HG03439 (cell line): ENCODE data around the gene FMOD.

Source experiments
- ATAC-seq: cut with Tn5 transposase; IDR thresholded peaks from one replicate; pipeline ENCODE4 v1.9.1; 2021; ENCODE audit warnings: mild to moderate bottlenecking, moderate library complexity; ENCODE audit not compliant: unreplicated experiment

The FMOD gene

DNA sequence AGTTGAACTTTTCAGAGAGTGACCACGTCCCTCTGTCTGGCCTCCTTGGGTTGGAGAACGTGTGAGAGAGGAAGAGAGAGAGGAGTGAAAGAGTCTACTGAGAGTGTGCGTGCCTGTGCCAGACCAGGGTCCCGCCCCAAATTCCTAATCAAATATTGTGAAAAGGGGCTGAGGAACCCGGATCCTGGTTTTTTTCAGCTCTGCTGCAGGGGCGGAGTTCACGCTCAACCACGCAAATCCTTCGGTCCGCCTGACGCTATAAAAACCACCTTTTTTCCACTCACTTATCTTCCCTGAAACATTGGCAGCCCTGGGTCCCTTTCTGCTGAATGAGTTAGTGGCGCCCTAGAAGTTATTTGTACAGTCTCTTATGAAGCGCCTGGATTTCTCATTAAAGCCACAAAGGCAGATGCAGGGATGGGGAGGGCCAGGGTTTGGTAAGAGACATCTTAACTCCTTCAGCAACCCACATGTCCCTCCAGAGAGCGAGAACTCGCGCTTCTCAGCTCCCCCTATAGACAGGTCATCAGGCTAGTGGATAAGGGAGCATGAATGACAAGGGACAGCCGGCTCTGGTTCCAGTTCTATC, at the start of gene FMOD:
Gene FMOD, minus strand, starts transcription at position 86 of the 589 bp plus-strand sequence. CDS start 2,852 bp downstream, outside the sequence.
- no peak for ATAC-seq

DNA sequence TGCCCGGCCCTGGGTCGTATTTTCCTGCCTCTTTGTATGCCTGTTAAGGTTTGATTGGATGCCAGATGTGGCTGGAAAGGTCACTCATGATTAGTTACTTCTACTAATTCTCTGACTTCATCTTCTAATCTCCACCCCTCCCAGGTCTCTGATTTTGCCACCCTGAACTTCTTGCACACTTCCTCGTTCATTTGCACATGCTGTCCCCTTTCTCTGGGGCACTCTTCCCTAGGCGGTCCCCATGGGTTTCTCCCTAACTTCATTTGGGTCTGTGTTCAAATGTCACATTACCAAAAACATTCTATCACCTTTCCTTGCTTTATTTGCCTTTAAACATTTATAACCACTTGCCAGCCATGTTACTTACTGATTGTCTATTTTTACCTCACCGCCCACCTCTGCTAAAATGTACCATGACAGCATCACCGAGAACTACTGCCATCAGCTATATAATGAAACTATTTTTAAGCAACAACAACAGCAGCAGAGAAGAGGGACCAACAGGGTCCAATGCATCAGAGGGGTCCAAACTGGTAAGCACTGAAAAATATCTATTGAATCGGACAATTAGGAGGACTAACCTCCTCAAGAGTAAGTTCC, 45.8 kb upstream of the FMOD start:
- no peak for ATAC-seq

DNA sequence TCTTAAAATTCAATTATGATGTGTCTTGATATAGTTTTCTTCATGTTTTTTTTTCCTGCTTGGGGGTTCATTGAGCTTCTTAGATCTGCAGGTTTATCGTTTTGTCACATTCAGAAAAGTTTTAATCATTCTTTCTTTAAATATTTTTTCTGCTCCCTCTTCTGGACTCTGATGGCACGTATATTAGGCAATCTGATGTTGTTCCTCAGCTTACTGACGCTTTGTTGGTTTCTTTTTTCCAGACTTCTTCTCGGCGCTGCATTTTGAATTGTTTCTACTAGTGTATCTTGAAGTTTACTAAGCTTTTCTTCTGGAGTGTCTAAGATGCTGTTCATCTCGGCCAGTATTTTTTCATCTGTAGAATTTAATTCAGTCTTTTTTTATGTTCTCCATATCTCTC, 44.8 kb upstream of the FMOD start:
- no peak for ATAC-seq

DNA sequence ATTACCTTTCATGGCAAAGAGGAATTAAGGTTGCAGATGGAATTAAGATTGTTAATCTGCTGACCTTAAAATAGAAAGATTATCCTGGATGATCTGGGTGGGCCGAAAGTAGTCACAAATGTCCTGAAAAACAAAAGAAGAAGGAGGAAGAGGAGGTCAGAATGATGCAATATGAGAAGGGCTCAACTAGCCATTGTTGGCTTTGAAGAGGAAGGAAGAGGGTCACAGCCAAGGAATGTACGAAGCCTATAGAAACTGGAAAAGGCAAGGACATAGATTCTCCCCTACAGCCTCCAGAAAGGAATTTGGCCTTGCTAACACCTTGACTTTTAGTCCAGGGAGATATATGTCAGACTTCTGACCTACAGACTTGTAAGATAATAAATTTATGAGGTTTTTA, 39.4 kb upstream of the FMOD start:
- no peak for ATAC-seq

- ATAC-seq, result no peak
These were observed 37.8 kb upstream of the FMOD start for GRCh38 chr1:203388683-203389082.

DNA sequence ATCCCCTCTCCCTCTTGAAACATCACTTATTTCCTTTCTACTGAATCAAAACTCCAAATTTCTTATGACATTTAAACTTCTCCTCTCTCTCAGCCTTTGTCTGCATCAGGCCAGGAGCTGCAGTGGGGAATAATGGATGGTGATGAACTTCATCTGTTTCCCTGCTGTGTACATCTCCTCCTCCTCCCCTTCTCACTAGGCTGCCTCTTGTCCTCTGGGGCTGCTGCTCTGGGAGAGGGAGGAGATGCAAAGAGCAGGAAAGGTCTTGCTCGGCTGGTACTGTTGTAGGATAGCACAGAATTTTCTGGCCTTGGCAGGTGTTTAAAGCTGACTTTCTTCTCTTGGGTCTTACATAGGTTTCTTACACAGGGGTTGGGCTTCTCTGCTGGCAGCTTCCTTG, 31.1 kb upstream of the FMOD start:
- ATAC-seq, result no peak

DNA sequence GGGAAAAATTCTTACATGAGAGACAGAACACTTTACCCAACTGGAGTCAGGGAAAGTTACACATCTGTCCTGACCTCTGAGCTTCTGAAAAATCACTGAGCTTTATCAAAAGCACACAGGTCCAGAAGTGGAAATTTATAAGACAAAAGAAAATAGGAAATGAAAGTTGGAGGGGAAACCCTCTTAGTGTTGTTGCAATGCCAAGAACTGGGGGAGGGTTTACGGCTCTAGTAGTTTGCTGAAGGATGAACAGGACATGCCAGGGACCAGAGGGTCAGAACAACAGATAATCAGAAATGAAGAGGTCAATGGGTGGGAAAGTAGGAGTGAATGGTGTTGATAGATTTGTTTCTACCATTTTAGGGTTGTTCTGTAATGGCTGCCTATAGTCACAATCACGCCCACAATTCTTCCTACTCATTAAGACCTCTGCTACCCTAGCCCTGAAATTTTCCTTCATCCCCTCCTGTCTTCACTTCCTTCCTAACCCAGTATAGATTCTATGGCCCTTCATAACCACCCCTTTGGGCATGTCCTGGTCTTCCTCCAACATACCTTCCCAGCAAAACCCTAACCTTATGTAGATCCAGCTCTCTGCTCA, 30.3 kb upstream of the FMOD start:
- ATAC-seq, result no peak

GRCh38 chr1:203380420-203381150, 29.7 kb upstream of the FMOD start:
- peak; percentile 53 for ATAC-seq

DNA sequence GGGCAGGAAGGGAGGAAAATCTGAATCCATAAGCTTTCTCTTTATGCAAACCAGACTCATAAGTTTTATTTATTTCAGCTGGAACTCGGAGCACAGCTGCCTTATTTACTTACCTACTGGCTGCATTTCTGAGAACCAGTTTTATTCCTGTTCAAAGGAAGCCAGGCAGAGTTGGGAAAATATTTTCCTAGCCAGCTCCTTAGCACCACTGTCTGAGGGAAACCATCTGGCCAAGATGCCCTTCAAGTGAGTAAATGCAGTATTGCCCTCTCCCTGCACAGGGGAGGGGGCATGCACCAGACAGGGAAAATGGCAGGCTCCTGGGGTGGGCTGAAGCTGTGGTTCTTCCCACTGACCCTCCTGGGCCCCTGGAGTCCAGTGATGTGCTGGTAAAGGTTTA, 28.9 kb upstream of the FMOD start:
- no peak for ATAC-seq

- ATAC-seq, result no peak
These were observed 27.8 kb upstream of the FMOD start for GRCh38 chr1:203378556-203379245.

DNA sequence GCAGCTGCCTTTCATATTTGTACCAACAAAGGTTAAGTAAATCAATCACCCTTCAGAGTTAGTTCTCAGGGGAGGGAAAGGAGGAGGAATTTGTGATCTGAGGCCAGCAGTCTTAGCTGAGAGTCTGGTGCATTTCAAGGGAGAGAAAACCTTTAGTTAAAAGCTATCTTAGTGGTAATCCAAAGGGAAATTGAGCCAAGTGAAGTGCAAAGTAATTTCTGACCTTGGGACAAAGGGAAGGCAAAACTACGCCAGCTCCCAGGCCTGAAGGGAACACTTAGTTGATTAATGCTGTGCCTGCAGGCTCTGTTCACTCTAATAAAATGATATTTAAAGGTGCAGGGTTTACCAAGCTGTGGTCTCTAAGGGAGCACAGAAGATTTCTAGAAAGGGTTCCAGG, 23.1 kb upstream of the FMOD start:
- ATAC-seq, result no peak

DNA sequence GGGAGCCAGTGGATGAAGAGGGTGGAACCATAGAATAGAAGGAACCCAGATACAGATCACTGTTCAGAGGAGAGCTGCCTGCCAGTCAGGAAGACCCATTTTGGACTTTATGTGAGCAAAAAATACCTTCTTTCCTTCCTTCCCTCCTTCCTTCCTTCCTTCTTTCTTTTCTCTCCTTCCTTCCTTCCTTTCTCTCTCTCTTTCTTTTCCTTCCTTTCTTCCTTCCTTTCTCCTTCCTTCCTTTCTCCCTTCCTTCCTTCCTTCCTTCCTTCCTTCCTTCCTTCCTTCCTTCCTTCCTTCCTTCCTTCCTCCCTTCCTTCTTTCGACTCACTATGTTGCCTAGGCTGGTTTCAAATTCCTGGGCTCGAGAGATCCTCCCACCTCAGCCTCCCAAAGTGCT, 22.1 kb upstream of the FMOD start:
- ATAC-seq, result no peak

DNA sequence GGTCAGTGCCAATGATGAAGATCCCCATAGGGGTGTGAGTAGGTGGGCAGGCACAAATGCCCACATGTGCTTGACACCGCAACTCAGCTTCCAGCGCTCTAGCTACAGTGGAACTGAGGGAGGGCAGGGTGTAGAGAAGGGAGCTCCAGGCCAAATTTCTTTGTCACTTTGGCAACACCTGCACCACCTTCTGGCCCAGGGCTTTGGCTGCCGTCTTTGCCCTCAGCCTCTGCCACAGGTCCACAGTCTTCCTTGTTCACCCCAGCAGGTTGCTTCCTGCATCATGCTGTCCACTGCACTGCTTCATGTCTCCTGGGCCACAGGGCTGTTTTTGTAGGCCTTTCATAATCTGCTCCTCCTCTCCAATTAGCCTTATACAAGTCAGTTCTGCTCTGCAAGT, 20.4 kb upstream of the FMOD start:
- ATAC-seq, result no peak

DNA sequence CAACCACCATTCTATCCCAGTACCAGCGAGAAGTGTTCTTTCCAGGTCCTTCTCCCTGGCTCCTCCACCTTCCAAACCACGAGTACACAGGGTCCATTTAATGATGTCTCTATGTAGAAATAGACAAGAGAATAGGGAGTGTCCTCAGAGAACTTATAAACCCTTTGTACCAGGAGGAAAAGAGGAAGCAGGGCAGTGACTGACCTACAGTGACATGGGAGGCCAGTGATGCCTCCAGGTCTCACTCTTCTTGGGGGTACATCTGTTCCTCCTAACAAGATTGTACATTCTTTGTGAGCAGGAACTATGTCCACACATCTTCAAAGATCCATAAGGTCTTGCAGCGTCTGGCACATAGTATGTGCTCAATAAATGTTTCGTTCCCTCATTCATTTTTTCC, 18.7 kb upstream of the FMOD start:
- ATAC-seq, result no peak

DNA sequence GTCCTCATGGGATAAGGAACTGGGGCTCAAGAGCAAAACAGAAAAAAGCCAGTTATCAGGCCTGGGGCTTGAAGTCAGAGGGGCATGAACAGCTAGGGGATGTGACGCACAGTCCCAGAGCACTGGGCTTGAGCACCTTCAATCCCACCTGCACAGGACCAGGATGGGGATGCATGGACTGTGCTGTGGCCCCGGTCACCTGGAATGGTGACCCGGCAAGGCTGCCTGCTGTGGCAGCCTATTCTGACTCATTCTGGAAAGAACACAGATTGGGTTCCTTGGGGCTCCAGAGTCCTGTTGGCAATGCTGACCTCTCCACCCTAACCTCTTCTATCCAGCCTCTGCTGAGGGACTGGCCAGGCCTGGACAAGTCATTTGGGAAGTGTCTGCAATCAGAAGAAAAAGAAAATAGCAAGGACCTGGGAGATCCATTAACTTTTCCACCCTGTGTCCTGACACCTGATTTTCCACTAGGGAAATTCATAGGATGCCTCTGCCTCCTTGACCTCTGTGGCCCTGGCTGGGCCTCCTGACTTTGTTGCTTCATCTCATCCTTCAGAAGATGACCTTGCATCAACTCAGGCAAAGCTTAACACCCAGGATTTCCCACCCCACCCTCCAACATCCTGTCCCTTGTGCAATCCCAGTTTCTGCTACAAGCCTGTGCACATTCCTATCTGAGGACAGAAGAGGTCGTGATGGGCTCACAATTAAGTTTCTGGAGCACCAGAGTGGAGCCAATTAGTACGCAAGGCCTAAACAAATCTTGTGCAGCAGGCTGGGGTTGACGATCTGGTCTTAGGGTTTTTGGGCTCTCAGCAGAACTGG, 17.9 kb upstream of the FMOD start:
- no peak for ATAC-seq

GRCh38 chr1:203367057-203367456, 16.1 kb upstream of the FMOD start:
- no peak for ATAC-seq

- no peak for ATAC-seq
These were observed 15.6 kb upstream of the FMOD start for GRCh38 chr1:203366476-203366875.

- no peak for ATAC-seq
These were observed 13.9 kb upstream of the FMOD start for GRCh38 chr1:203364806-203365205.

DNA sequence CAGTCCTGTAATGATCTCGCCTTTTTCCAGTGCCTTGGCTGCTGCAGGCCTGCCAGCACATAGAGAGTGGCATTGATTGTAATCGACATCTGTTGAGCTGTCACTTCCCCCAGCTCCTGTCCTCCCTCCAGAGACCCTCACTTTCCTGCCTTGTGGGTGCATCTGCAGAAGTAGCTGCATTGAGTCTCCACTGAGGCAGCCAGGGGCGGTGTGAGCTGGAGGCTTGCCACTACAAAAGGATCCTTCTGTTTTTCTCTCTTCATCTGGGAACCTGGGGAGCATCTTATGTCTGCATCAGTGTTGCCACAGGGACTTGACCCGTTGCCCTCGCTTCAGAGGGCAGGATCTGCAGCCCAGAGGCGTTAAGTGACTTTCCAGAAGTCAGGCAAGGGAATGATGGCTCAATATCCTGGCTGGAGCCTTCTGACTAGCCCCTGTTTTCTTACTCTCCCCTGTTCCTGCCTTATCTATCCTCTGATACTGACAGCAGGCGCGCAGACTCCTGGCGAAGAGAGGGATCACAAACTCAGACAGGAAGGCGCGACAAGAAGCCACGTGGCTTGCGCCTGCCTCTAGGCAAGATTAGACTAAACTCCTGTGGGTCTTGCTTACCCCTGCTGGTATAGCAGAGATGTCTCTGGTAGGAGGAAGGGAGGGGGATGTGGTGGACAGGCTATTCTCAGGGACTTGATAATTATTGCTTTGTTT, 13.3 kb upstream of the FMOD start:
- ATAC-seq, result no peak

GRCh38 chr1:203362720-203363025, 11.8 kb upstream of the FMOD start:
- ATAC-seq, result no peak
